ENCODE data around the gene SIX3. TPM values are rescaled to one million over a fixed set of nuclear protein-coding genes. Genes with fewer than 3 reads are reported as not detected.

SIX3 gene
- 35.2 TPM for total RNA-seq

GRCh38 chr2:44941551-44942234, at the start of gene SIX3:
SIX3 (plus strand) TSS chr2:44941702; CDS start chr2:44942105, 403 bp downstream.

Other genes starting within 250 kb of the SIX3 start
- gene SIX2, start 67.8 kb downstream of the SIX3 start, total RNA-seq: 12.4 TPM

Data from camera-type eye (tissue), 1 donor.